IPS-18c (cell line): Measurements from ENCODE around the gene XRRA1.
"Not testable (repeated sequence)": the region's sequence is repeated elsewhere in the genome, so short reads cannot be mapped to it uniquely, and the experiment has no call there.

ENCODE experiments used
- H3K4me3 ChIP-seq: 2 replicates; pipeline ENCODE4 v1.7.0; 2013; ENCODE audit warnings: low read depth, mild to moderate bottlenecking, low read length, moderate library complexity; ENCODE audit not compliant: insufficient read depth
- H3K9me3 ChIP-seq: one replicate; pipeline ENCODE4 v1.6.1; 2013; ENCODE audit warnings: mild to moderate bottlenecking, low read length, moderate library complexity; ENCODE audit not compliant: control insufficient read depth, insufficient read depth

Gene XRRA1

GRCh38 chr11:74849525-74850391 lies 99.1 kb downstream of the XRRA1 start:
- no peaks in the 10 kb centered on the region for H3K9me3 ChIP-seq
- no peak overlapping the region for H3K4me3 ChIP-seq

DNA sequence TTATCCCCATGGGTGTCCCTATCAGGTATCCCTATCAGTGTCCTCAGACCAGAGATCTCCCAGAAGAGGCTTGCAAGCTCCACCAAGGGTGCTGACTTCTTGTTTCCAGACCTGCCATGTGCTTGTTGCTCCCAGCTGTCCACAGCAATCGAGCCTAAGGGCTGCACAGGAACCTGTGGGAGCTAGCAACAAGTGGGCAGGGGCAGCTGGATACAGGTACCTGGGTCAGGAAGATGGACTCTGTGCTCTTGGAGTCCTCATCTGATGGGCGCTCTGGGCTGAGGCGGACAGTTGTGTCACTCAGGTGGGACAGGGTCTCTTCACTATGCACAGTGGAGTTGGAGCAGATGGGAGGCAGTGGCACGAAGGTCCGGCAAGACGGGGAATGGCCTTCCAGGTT lies 101.0 kb downstream of the XRRA1 start:
- Histone ChIP-seq H3K4me3 (no peak overlapping the region), H3K9me3 (no peaks in the 10 kb centered on the region)

DNA sequence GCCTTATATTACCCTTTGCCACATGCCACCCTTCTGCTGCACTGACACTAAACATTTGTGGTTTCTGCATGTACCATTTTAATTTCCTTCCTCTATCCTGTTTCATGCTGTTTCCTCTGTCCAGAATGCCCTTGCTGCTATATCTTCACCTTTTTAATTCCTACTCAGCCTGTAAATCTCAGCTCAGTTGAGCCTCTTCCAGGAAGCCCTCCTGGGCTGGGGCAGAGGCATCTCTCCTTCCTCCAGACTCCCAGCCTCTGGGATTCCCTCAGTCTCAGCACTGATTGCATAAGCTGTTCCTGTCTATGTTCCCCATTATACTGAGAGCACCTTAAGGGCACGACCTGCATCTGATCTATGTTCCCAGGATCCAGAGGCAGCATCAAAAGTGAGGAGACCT lies 101.5 kb downstream of the XRRA1 start:
- Histone ChIP-seq H3K9me3 (no peaks in the 10 kb centered on the region), H3K4me3 (no peak overlapping the region)

GRCh38 chr11:74846770-74847169 lies 102.1 kb downstream of the XRRA1 start:
- Histone ChIP-seq H3K4me3 (no peak overlapping the region), H3K9me3 (no peaks in the 10 kb centered on the region)

GRCh38 chr11:74845978-74846517 lies 102.8 kb downstream of the XRRA1 start:
- no peak overlapping the region for H3K4me3 ChIP-seq
- no peaks in the 10 kb centered on the region for H3K9me3 ChIP-seq

DNA sequence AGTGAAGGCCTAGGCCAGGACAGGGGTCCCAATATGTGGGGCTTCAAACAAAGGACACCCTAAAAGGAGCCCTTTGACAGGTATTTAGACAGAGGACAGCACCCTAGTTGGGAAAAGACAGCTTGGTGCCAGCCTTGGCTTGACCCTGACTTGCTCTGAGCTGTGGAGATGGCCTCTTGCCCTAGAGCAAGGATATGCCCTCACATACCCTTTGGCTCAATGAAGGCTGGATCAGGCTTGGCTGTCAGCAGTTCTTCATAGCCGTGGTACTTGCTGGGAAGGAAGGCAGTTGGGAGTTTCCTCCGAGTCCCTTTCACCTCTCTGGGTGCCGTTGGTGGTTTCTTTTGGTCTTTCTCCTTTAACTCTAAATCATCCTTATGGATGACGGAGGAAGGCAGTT lies 104.0 kb downstream of the XRRA1 start:
- H3K4me3 ChIP-seq = no peak overlapping the region
- H3K9me3 ChIP-seq = no peaks in the 10 kb centered on the region

GRCh38 chr11:74844072-74844471 lies 104.8 kb downstream of the XRRA1 start:
- no peaks in the 10 kb centered on the region for H3K9me3 ChIP-seq
- H3K4me3 ChIP-seq = no peak overlapping the region

DNA sequence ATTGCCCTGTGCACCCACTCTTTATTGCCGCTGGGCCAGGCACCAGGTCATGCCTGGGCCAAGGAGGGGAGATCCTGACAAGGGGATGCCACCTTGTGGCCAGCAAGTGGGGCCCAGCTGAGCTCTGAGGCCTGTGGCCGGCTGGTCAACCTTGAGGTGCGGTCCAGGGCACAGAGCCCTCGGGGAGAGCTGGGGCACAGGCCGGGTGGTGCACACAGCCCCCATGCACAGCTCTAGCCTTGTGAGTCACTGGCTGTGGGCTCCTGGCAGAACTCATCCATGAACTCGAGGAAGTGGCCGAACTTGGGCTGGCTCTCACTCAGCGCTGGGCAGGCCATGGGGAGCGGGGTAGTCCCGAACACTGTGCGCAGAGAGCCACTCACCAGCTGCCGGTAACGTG lies 105.9 kb downstream of the XRRA1 start:
- Histone ChIP-seq H3K9me3 (no peaks in the 10 kb centered on the region), H3K4me3 (no peak overlapping the region)

GRCh38 chr11:74840486-74840885 lies 108.4 kb downstream of the XRRA1 start:
- Histone ChIP-seq H3K4me3 (no peak overlapping the region; the same call in 1 of the 2 replicates), H3K9me3 (peaks cover 2% of the 10 kb centered on the region)

DNA sequence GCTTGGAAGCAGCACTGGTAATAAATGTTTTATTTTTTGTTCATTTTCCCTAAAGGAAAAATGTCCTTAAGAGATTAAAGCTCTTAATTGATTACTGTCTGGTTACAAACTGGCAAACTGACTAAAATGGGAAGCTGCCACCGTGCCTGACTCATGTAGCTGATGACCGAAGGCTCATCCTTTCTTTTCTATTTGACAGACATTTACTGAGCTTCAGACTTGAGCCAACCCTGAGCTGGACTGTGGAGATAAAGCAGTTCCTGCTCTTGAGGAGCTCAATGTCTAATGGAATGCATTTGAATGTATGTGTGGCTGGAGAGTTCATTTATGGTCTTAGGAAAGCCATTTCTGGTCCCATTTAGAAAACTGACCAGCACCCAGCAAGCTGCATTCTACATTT lies 108.9 kb downstream of the XRRA1 start:
- peaks cover 2% of the 10 kb centered on the region for H3K9me3 ChIP-seq
- H3K4me3 ChIP-seq = no peak overlapping the region

GRCh38 chr11:74839446-74839845 lies 109.4 kb downstream of the XRRA1 start:
- no peak overlapping the region for H3K4me3 ChIP-seq
- peaks cover 2% of the 10 kb centered on the region for H3K9me3 ChIP-seq

- Histone ChIP-seq H3K9me3 (peaks cover 2% of the 10 kb centered on the region), H3K4me3 (no peak overlapping the region)
These were observed 110.7 kb downstream of the XRRA1 start for GRCh38 chr11:74838188-74838587.

DNA sequence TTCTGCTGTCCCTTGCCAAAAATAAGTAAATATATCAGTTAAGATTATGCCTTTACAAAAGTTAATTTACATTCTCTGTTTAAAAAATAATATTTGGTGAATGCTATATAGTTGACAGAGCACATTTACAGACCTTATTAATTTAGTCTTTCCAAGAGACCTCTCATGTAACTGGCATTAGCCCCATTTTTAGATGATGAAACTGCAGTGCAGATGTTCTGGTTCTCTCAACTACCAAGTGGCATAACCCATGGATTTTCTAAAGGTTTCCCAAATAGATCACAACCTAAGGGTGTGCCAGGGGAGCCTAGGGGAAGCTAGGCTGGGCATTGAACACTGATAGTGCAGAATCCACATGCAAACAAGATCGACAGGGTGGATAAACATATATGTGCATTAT lies 111.7 kb downstream of the XRRA1 start:
- Histone ChIP-seq H3K9me3 (peaks cover 2% of the 10 kb centered on the region), H3K4me3 (no peak overlapping the region)

DNA sequence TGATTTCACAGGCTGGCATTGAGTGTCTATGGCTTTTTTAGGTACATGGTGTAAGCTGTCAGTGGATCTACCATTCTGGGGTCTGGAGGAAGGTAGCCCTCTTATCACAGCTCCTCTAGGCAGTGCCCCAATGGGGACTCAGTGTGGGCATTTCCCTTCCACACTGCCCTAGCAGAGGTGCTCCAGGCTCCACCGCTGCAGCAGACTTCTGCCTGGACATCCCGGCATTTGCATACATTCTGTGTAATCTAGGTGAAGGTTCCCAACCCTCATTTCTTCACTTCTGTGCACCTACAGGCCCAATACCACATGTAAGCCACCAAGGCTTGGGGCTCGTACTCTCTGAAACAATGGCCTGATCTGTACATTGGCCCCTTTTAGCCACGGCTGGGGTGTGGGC lies 122.0 kb downstream of the XRRA1 start:
- Histone ChIP-seq H3K9me3 (peaks cover 17% of the 10 kb centered on the region), H3K4me3 (no peak overlapping the region)

DNA sequence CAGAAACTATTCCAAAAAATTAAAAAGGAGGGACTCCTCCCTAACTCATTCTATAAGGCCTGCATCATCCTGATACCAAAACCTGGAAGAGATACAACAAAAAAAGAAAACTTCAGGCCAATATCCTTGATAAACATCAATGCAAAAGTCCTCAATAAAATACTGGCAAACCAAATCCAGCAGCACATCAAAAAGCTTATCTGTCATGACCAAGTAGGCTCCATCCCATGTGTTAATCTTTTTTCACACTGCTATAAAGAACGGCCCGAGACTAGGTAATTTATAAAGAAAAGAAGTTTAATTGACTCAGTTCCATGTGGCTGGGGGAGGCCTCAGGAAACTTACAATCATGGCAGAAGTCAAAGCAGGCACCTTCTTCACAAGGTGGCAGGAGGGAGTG lies 123.3 kb downstream of the XRRA1 start:
- peaks cover 17% of the 10 kb centered on the region for H3K9me3 ChIP-seq
- not testable (repeated sequence) for H3K4me3 ChIP-seq

GRCh38 chr11:74824285-74824982 lies 124.5 kb downstream of the XRRA1 start:
- Histone ChIP-seq H3K9me3 (peaks cover 17% of the 10 kb centered on the region), H3K4me3 (no peak overlapping the region)

- Histone ChIP-seq H3K9me3 (peaks cover 14% of the 10 kb centered on the region), H3K4me3 (no peak overlapping the region)
These were observed 126.7 kb downstream of the XRRA1 start for GRCh38 chr11:74822170-74822569.

DNA sequence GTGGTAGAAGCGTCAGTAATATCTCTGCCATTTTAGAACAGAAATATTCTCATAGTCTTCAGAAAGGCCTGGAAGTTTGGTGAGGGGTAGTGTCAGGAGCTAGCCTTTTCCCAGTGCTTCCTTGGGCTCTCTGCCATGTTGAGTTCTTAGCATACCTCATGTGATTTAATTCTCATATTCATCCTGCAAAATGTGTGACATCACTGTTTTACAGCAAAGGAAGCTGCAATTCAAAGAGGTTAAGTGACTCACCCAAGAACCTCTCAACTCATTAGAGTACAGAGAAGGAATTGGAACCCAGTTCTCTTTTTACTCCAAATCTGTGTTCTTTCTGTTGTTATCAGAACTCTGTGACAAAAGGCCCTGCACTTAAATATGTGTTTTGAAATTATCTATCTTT lies 128.1 kb downstream of the XRRA1 start:
- Histone ChIP-seq H3K9me3 (peaks cover 2% of the 10 kb centered on the region), H3K4me3 (no peak overlapping the region)
